Activated CD8-positive, alpha-beta memory T cell treated with anti-CD3 and anti-CD28 coated beads for 48 hours (primary cell): Measurements from ENCODE around the gene RAPH1.
"Not testable (repeated sequence)": the region's sequence is repeated elsewhere in the genome, so short reads cannot be mapped to it uniquely, and the experiment has no call there.

ENCODE experiments used
- DNase-seq, 3 experiments: peaks; one replicate each; pipeline ENCODE4 v3.0.0-alpha.2; 2020; ENCODE audit warnings: low read depth in 2 of 3, low spot score in 2 of 3

RAPH1 gene

DNA sequence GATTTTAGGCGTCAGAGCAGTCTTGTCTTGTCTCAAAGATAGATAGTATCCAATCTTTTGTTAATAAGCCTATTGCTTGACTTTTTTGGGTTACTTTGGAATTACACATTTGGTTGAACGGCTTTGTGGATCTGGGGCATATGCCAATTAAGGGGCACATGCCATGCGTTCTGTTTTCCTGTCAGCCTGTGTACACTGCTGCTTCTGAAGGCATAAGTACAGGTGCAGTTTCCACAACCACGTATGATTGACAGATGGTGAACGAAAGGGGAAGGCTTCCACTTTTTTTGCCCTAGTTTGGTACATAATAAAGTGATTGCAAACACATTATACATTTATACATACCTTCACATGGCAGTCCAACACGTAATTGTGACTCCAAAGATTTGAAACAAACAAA is 102.3 kb downstream of the RAPH1 start:
- no peak for DNase-seq

DNA sequence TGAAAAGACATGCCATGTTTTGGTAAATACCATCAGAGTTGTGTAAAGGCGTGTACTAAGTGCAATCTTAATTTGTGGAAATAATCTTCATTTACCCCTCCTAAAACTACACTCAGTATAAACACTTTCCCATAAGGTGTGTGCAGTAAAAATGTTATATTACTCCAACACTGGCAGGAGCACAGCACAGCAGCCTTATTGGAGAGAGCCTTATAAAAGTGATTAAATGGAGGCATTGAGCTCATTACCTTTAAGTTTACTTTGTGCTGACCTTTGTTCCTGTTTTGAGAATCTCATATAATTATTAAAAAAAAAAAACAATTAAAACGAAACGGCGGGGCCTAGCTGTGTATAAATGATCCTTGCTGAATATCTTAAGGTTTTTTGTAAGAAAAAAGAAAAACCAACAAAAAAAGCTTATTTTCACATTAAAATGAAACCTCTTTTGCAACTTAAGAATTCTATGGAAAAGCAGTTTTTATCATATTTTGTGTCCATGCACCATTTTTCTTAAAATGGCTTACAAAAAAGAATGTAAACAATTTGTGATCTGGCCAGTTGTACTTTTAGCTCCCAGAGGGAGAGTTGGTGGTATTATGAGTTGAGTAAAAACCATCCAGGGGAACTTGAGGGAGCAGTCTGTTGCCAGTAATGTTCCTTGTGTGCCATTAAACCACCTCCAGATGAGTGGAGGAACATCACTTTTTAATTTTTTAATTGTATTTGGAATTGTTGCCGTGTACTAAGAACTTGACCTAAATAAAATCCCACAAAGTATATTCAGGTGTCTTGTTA is 103.5 kb downstream of the RAPH1 start:
- DNase-seq: no peak

DNA sequence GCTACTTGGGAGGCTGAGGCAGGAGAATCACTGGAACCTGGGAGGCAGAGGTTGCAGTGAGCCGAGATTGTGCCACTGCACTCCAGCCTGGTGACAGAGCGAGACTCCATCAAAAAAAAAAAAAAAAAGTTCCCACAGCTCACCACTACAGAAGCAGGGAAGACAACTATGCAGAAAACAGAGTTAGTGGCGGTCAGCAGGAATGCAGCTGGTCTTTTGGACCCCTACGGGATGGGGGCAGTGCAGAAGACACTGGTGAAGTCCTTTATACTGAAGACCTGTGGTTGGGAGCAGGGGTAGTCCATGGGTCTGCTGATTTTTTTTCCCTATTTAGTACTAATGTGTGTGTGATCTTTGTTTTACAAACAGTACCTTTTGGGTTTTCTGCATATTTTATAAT is 105.5 kb downstream of the RAPH1 start:
- not testable (repeated sequence) for DNase-seq

- DNase-seq: no peak
Measured at GRCh38 chr2:203427061-203427460, 108.0 kb downstream of the RAPH1 start.

GRCh38 chr2:203418271-203418670 is 116.8 kb downstream of the RAPH1 start:
- no peak for DNase-seq

DNA sequence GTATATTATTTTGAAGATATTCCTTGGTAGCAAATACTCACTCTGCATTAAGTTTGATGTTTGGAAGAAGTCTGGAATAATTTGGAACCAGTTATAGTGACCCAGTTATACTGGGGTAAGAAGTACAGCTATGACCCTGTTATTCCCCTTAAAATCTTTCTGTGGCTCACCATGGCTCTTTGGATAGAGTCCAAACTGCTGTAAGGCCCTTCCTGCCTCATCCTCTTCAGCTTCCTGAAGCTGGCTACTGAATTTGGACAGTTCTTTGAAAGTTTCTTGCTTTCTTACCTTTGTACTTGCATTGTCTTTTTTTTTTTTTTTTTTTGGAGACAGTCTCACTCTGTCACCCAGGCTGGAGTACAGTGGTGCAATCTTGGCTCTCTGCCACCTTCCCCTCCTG is 121.3 kb downstream of the RAPH1 start:
- DNase-seq: no peak

DNA sequence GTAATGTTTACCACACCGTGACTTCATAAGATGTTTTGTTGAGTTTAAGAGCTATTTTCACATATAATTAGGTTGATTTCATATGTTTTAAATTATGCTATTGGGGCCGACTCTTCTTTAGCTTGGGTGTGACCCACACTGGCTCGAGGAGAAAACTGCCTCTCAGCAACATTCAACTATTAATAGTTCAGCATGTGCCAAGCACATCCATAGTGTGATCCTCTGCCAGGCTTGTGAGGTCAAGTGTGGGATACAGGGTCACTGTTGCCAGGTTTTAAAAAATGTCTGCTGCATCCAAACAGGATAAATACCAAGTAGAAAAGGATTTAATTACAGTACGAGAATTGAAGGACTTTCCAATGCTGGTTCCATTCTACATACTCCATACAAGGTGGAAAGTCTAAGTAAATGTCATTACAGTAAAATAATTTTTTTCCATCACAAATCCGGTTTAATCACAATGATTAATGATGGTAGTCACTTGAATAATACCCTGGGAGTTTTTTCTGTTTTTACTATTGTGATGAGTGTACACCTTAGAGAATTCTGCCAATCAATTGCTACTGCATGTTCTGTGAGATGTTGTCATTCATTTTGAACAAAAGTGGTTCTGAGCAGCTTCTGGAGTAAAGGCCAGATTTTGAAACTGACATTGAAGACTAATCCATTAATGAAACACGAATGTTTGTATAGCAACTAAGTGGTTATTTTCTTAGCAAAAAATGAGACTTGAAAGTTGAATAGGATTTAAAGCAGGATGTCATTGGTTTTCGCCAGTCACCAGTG is 122.4 kb downstream of the RAPH1 start:
- no peak for DNase-seq

DNA sequence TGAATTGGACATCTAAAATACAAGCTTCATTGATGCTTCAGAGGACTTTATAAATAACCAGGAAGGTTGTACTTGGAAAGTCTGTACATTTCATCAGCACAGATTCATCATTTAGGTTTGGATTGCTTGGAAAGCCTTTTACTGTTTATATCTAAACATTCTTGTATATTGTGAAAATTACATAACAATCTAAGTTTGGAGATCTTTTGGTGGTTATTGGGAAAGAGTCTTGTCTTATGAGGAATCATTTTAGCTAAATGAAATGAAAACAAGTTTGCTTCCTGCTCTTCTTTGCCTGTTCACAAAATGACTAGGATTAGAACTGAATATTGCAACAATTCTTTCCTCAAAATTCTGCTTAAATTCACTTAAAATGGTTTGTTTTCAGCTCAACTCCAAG is 127.6 kb downstream of the RAPH1 start:
- DNase-seq: no peak

- no peak for DNase-seq
Measured at GRCh38 chr2:203404996-203405395, 130.1 kb downstream of the RAPH1 start.

- no peak for DNase-seq
Measured at GRCh38 chr2:203400805-203401585, 134.1 kb downstream of the RAPH1 start.

GRCh38 chr2:203399031-203399430 is 136.1 kb downstream of the RAPH1 start:
- no peak for DNase-seq

- DNase-seq: no peak
Measured at GRCh38 chr2:203396667-203397066, 138.4 kb downstream of the RAPH1 start.

DNA sequence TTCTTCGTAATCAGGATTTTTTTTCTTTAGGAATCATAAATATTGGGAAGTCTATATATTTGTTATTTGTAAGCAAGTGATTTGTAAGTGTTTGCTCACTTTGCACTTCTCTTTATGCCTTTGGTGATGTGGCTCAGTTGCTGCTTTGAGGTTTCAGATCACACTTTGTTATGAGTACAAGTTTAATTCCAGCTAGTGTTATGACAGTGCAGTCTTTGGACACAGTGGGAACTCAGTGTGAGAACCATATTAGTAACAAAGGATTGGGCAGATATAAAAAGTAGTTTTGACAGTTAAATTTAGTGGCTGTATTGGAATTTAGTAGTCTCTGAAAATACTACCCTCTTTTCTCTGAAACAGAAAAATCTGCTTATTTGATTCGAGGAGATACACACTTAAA is 139.2 kb downstream of the RAPH1 start:
- no peak for DNase-seq

- no peak for DNase-seq
Measured at GRCh38 chr2:203394519-203395227, 140.4 kb downstream of the RAPH1 start.

DNA sequence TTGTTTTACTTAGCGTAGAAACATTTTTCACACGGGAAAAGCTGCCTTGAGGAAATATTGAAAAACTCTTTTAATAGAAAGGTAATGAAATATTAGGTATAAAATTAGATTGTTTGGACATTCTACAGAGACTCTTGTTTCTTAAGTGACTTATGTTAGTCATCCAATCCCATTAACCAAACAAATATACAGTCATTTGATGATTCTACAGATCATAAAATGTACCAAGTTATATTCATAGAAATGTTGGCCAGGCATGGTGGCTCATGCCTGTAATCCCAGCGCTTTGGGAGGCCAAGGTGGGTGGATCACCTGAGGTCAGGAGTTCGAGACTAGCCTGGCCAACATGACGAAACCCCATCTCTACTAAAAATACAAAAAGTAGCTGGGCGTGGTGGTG is 146.9 kb downstream of the RAPH1 start:
- not testable (repeated sequence) for DNase-seq

DNA sequence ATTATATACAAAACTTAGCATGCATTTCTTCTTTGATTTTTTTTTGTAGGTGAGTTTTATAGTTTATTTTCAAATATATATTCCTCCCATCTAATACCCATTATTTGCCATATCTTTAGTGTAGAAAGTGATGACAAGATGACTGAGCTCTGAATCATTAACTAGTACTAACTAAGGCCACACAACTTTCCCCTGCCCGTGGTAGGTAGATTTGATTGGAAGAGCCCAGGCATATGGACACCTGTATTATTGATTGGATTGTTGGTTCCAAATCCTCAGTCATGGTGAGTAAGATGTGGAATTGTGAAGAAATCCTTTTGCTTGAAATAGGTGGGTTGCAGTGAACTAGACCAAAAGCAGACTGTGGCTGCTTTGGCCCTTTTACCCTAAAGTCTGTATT is 152.1 kb downstream of the RAPH1 start:
- DNase-seq: no peak

GRCh38 chr2:203379156-203379555 is 155.9 kb downstream of the RAPH1 start:
- no peak for DNase-seq

- no peak for DNase-seq
Measured at GRCh38 chr2:203376173-203376572, 158.9 kb downstream of the RAPH1 start.

- not testable (repeated sequence) for DNase-seq
Measured at GRCh38 chr2:203372706-203373105, 162.4 kb downstream of the RAPH1 start.

GRCh38 chr2:203366639-203367466 is 168.2 kb downstream of the RAPH1 start:
- no peak for DNase-seq
